Measurements from ENCODE around the gene COL25A1. TPM values are rescaled to one million over a fixed set of nuclear protein-coding genes. Genes with fewer than 3 reads are reported as not detected.
"Not testable (repeated sequence)": the region's sequence is repeated elsewhere in the genome, so short reads cannot be mapped to it uniquely, and the experiment has no call there.

COL25A1 gene
- total RNA-seq, 2 experiments from 2014 or later = not detected

DNA sequence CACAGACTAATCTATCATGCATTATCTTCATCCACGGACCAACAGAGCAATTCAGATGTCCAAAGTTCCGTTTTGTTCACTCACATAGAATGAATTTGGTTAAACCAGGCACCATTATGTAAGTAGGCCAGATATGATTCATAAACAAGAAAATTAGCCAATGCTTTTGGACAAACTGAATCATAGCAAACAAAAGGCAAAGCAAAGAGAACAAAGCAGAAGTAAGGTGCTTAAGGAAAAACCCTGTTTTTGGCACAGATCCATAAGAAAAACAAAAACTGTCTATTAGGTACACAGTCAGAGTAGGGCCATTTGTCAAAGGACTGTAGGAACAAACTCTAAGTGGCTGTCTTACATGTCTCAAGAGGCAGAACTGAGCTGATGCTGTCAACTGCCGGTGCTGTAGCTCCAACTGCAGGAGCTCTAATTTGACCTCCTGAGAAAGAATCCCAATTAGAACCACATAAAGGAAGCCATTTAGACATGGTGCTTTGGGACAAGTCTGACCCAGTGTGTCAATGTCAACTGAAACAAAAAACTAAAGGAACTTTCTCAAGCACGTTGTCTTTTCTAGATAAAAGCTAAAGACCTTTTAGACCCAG, 146.7 kb downstream of the COL25A1 start:
- intact Hi-C loops (cut with micrococcal nuclease) = no loop called here
- H3K9me3 Mint-ChIP-seq = no peaks in the 10 kb centered on the region
- no peak overlapping the region for H3K4me3 Mint-ChIP-seq
- ChIA-PET POLR2A (no interaction called here), CTCF (no interaction called here)
- peaks cover 4% of the 10 kb centered on the region for H3K27me3 Mint-ChIP-seq
- H3K27ac Mint-ChIP-seq = no peak overlapping the region
- no peak for DNase-seq
- no peaks in the 10 kb centered on the region for H3K4me1 Mint-ChIP-seq (ENCODE audit: low read depth)
- H3K36me3 Mint-ChIP-seq = no peaks in the 10 kb centered on the region

DNA sequence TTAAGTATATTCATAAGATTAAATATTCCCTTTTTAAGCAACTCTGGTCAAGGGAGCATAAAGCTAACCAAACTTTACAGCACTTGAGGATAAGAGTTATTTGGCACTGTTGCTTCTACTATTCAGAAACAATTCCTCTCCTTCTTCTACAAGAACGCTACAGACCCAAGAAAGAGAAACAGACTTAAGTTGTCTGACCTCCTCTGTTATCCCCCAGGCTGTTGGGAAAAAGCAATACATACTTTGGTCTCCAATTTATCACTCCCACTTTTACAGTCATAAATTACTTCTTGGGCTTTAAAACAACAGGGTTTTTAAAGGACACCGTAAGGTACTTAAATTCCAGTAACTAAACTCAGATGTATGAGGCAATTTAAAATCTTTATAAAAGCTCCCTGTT, 147.4 kb downstream of the COL25A1 start:
- intact Hi-C loops (cut with micrococcal nuclease) = no loop called here
- POLR2A ChIA-PET = no interaction called here
- CTCF ChIA-PET = no interaction called here
- Mint-ChIP-seq H3K4me3 (no peak overlapping the region), H3K27me3 (peaks cover 4% of the 10 kb centered on the region), H3K36me3 (no peaks in the 10 kb centered on the region), H3K4me1 (ENCODE audit: low read depth) (no peaks in the 10 kb centered on the region), H3K9me3 (no peaks in the 10 kb centered on the region), H3K27ac (no peak overlapping the region)
- DNase-seq = no peak

DNA sequence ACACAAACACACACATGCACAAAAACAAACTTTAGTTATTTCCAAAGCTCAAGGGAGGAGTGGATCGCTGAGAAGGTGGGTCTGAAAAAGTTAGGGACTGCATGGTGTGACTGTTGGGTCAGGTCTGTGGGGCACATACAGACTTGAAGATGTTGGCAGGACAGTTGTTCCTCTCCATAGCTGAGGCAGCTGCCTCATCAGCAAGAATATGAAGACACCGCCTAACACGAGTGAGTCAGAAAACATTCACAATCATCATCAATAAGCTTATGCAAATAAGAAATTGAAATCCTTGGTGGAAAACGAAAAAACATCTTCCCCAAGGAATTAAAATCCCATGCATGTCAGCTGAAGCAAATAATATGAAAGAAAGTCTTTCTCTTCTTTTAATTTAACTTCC, 148.0 kb downstream of the COL25A1 start:
- no peaks in the 10 kb centered on the region for H3K4me1 Mint-ChIP-seq (ENCODE audit: low read depth)
- H3K4me3 Mint-ChIP-seq = no peak overlapping the region
- no peaks in the 10 kb centered on the region for H3K36me3 Mint-ChIP-seq
- no peak for DNase-seq
- no peaks in the 10 kb centered on the region for H3K9me3 Mint-ChIP-seq
- peaks cover 4% of the 10 kb centered on the region for H3K27me3 Mint-ChIP-seq
- ChIA-PET CTCF (no interaction called here), POLR2A (no interaction called here)
- intact Hi-C loops (cut with micrococcal nuclease) = no loop called here
- no peak overlapping the region for H3K27ac Mint-ChIP-seq

DNA sequence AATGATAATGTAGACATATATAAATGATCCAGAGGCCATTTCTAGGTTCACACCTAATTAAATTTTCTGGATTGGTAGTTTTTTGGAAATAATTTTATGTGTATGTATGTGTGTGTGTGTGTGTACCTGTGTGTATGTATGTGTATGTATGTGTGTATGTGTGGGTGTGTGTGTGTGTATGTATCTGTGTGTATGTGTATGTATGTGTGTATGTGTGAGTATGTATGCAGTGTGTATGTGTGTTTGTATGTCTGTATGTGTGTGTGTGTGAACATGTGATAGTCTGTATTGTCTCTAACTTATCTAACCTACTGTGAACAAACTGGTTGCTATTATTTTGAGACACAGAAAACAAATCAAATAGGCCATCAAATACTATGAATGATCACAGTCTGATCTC, 152.6 kb downstream of the COL25A1 start:
- intact Hi-C loops (cut with micrococcal nuclease) = no loop called here
- ChIA-PET POLR2A (no interaction called here), CTCF (no interaction called here)
- H3K4me1 Mint-ChIP-seq (ENCODE audit: low read depth) = no peaks in the 10 kb centered on the region
- H3K4me3 Mint-ChIP-seq = no peak overlapping the region
- DNase-seq = no peak
- H3K9me3 Mint-ChIP-seq = no peaks in the 10 kb centered on the region
- H3K27me3 Mint-ChIP-seq = peaks cover 9% of the 10 kb centered on the region
- H3K27ac Mint-ChIP-seq = no peak overlapping the region
- no peaks in the 10 kb centered on the region for H3K36me3 Mint-ChIP-seq

DNA sequence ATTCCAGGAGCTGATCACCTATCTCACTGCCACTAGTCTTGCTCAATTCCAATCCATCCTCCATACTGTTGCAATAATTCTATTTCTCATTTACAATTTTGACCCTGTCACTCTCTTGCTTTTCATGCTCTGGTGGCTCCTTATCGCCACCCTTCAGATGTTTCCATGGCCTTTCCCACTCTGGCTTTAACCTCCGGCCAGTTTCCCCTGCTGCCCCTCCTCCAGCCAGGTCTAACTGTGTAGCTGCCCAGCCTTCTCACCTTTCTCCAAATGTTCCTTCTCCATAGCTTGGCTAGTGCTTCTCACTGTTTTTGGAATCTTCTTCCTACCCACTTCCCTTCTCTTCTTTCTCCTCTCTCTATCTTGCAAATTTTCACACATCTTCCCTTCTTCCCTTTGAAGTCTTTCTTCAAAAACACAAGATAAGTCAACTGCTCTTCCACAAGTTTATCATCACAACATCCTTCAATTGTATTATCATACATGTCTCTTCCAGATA, 153.8 kb downstream of the COL25A1 start:
- Mint-ChIP-seq H3K27ac (no peak overlapping the region), H3K4me3 (no peak overlapping the region), H3K9me3 (no peaks in the 10 kb centered on the region), H3K27me3 (peaks cover 9% of the 10 kb centered on the region), H3K4me1 (ENCODE audit: low read depth) (no peaks in the 10 kb centered on the region), H3K36me3 (no peaks in the 10 kb centered on the region)
- POLR2A ChIA-PET = no interaction called here
- intact Hi-C loops (cut with micrococcal nuclease) = no loop called here
- no peak for DNase-seq
- CTCF ChIA-PET = no interaction called here

DNA sequence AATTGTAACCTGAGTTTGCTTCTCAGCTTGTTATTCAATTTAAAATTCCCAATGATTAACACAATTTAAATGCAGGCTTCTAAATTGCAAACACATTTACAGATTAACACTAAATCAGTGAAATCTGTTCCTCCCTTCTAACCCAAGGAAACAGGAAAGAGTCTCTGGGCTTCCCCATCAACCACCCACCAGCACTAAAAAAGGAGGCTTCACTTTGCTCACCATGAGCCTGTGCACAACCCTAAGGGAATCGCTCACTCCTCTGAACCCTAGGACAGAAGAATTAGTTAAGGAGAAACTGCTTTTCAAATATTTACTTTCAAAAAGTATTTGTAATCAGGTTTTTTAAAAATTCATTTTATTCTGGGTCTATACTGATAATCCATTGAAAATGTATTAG, 155.3 kb downstream of the COL25A1 start:
- CTCF ChIA-PET = interaction anchor here (0.6 kb wide), 1 partner anchor 20 kb away, joined by 3 read pairs; no protein-coding TSS in a partner anchor
- Mint-ChIP-seq H3K9me3 (peaks cover 1% of the 10 kb centered on the region), H3K4me3 (no peak overlapping the region), H3K27ac (no peak overlapping the region), H3K36me3 (no peaks in the 10 kb centered on the region), H3K27me3 (peaks cover 7% of the 10 kb centered on the region), H3K4me1 (ENCODE audit: low read depth) (no peaks in the 10 kb centered on the region)
- DNase-seq = no peak
- intact Hi-C loops (cut with micrococcal nuclease) = no loop called here
- POLR2A ChIA-PET = no interaction called here

DNA sequence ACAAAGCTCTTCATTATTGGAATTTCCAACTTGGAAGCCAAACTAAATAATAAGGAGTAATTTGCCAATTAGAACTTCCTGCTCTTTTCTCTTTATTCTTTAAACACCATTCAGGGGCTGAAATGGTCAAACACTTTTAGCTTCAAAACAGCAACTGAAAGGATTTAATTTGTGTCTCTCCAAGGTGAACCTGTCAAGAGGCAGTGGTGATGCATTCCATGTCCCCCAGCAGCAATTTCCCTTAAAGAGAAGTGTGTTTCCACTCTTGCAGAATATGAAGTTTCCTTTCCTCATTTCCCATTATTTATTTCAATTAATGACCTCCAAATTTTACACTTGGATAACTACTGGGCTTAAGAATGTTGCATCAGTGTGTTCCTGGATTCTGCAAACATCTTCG, 156.0 kb downstream of the COL25A1 start:
- no peak for DNase-seq
- H3K27me3 Mint-ChIP-seq = peaks cover 7% of the 10 kb centered on the region
- H3K4me3 Mint-ChIP-seq = no peak overlapping the region
- H3K36me3 Mint-ChIP-seq = no peaks in the 10 kb centered on the region
- no peaks in the 10 kb centered on the region for H3K4me1 Mint-ChIP-seq (ENCODE audit: low read depth)
- H3K9me3 Mint-ChIP-seq = peaks cover 5% of the 10 kb centered on the region
- CTCF ChIA-PET = interaction anchor here (0.6 kb wide), 1 partner anchor 20 kb away, joined by 3 read pairs; no protein-coding TSS in a partner anchor
- intact Hi-C loops (cut with micrococcal nuclease) = no loop called here
- POLR2A ChIA-PET = no interaction called here
- no peak overlapping the region for H3K27ac Mint-ChIP-seq

DNA sequence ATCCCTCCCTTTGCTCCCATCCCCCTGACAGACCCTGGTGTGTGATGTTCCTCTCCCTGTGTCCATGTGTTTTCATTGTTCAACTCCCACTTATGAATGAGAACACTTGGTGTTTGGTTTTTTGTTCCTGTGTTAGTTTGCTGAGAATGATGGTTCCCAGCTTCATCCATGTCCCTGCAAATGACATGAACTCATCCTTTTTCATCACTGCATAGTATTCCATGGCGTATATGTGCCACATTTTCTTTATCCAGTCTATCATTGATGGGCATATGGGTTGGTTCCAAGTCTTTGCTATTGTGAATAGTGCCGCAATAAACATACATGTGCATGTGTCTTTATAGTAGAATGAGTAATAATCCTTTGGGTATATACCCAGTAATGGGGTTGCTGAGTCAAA, 164.3 kb downstream of the COL25A1 start:
- H3K4me3 Mint-ChIP-seq; H3K9me3 Mint-ChIP-seq; POLR2A ChIA-PET; H3K4me1 Mint-ChIP-seq (ENCODE audit: low read depth); H3K27ac Mint-ChIP-seq; H3K36me3 Mint-ChIP-seq; H3K27me3 Mint-ChIP-seq; CTCF ChIA-PET; DNase-seq; intact Hi-C loops (cut with micrococcal nuclease): not testable (repeated sequence)

DNA sequence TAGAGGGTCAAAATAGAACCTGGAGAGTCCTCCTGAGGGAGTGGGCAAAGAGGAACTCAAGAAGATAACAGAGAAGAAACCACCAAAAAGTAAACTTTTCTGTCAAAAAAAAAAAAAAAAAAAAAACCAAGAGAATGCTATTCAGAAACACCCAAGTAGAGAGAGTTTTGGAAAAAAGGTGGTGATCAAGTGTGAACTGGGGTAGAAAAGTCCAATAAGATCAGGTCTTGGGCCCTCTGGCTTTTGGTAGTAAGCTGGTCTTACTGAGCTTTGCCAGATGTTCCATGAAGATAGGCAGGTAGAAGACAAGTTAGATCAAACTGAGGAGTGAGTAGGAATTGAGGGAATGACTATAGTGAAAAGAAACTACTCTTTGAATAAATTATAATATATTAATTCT, 167.5 kb downstream of the COL25A1 start:
- no peak for DNase-seq
- H3K9me3 Mint-ChIP-seq = no peaks in the 10 kb centered on the region
- ChIA-PET CTCF (interaction anchor here (0.6 kb wide), 1 partner anchor 98 kb away, joined by 4 read pairs; no protein-coding TSS in a partner anchor), POLR2A (no interaction called here)
- no peaks in the 10 kb centered on the region for H3K4me1 Mint-ChIP-seq (ENCODE audit: low read depth)
- no peaks in the 10 kb centered on the region for H3K36me3 Mint-ChIP-seq
- peaks cover 4% of the 10 kb centered on the region for H3K27me3 Mint-ChIP-seq
- H3K4me3 Mint-ChIP-seq = no peak overlapping the region
- no peak overlapping the region for H3K27ac Mint-ChIP-seq
- intact Hi-C loops (cut with micrococcal nuclease) = no loop called here

DNA sequence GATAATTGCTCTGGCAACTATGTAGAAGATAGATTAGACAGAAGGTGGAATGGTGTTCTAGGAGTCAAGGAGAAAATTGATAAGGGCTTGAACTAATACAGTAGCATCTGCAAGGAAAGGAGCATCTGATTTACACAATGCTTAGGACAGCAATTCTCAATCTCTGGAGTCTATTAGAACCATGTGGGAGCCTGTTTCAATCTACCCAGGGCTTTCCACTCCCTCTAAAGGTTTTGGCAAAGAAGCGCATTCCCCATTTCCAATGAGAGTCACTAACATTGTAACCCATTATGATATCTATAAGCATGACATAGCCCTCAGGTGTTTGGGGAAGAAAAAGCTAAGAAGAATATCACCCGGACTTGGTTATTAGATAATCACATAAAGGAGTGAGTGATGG, 168.2 kb downstream of the COL25A1 start:
- Mint-ChIP-seq H3K4me3 (no peak overlapping the region), H3K9me3 (no peaks in the 10 kb centered on the region), H3K27me3 (peaks cover 4% of the 10 kb centered on the region), H3K36me3 (no peaks in the 10 kb centered on the region), H3K4me1 (ENCODE audit: low read depth) (no peaks in the 10 kb centered on the region), H3K27ac (no peak overlapping the region)
- intact Hi-C loops (cut with micrococcal nuclease) = no loop called here
- ChIA-PET CTCF (no interaction called here), POLR2A (no interaction called here)
- DNase-seq = no peak

DNA sequence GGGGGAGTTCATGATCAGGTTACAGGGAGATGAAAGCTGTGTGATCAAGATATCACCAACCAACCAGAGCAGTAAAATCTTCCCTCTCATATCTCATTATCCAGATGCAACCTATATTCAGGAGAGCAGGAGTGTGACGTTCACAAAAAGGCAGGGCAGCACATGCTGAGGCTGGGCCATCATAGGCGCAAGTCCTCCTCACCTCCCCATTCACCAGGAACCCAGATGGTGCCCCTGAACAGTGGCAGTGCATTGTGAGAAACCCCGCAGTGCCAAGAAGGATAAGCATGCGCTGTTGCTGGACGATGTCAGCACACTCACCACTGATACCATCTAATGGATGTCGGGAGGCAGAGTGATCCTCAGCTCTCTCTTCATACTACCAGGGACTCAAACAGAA, 170.9 kb downstream of the COL25A1 start:
- no peaks in the 10 kb centered on the region for H3K36me3 Mint-ChIP-seq
- CTCF ChIA-PET = no interaction called here
- no peak overlapping the region for H3K4me3 Mint-ChIP-seq

DNA sequence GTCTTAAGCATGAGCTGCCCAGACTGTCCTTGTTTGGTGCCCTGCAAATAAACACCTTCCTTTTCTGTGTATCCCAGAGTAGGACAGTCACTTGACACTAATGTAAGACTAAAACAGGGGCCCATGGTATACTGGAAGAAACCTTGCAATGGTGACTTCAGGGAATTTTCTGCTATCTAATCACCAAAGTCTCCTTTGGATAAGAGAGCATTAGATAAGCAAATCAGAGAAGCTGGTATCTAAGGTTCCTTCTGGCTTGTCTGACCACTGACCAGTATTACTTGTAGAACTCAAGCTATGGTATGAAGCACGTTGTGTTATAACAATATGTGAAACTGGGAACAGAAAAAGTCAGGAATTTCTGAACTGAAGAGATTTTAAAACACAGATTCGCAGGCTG, 173.9 kb downstream of the COL25A1 start:
- ChIA-PET POLR2A (no interaction called here), CTCF (interaction anchor here (0.6 kb wide), 1 partner anchor 32 kb away, joined by 4 read pairs; no protein-coding TSS in a partner anchor)
- no peak overlapping the region for H3K27ac Mint-ChIP-seq
- H3K4me1 Mint-ChIP-seq (ENCODE audit: low read depth) = no peaks in the 10 kb centered on the region
- DNase-seq = no peak
- peaks cover 4% of the 10 kb centered on the region for H3K27me3 Mint-ChIP-seq
- no peak overlapping the region for H3K4me3 Mint-ChIP-seq
- intact Hi-C loops (cut with micrococcal nuclease) = no loop called here
- no peaks in the 10 kb centered on the region for H3K9me3 Mint-ChIP-seq
- H3K36me3 Mint-ChIP-seq = no peaks in the 10 kb centered on the region

More for the DNA sequence above, 170.9 kb downstream of the COL25A1 start:
- POLR2A ChIA-PET = no interaction called here
- Mint-ChIP-seq H3K9me3 (no peaks in the 10 kb centered on the region), H3K4me1 (ENCODE audit: low read depth) (no peaks in the 10 kb centered on the region), H3K27me3 (peaks cover 4% of the 10 kb centered on the region), H3K27ac (no peak overlapping the region)
- intact Hi-C loops (cut with micrococcal nuclease) = no loop called here
- no peak for DNase-seq

DNA sequence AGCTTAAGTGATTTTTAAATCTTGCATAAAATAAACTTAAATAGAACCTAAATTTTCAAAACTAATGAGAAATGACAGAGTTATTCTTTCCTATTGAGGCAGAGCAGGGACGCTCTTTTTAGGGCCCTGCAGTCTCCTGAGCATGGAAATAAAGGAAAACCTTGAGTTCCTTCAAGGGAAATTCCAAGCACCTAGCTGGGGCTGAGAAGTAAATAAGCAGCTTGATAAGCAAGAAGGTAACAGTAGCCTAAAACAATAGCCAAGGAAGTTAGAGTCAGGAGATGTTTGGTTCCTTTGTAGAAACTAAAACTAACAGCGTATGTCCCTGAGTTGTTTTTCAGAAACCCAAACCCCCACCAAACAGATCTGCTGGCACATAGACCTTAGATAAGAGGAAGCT, 174.6 kb downstream of the COL25A1 start:
- H3K9me3 Mint-ChIP-seq = no peaks in the 10 kb centered on the region
- no peak overlapping the region for H3K27ac Mint-ChIP-seq
- no peaks in the 10 kb centered on the region for H3K36me3 Mint-ChIP-seq
- POLR2A ChIA-PET = no interaction called here
- no peak overlapping the region for H3K4me3 Mint-ChIP-seq
- DNase-seq = no peak
- intact Hi-C loops (cut with micrococcal nuclease) = no loop called here
- CTCF ChIA-PET = no interaction called here
- peaks cover 4% of the 10 kb centered on the region for H3K27me3 Mint-ChIP-seq
- H3K4me1 Mint-ChIP-seq (ENCODE audit: low read depth) = no peaks in the 10 kb centered on the region

Measured in activated CD4-positive, alpha-beta memory T cell treated with anti-CD3 and anti-CD28 coated beads for 36 hours (primary cell).